Heart left ventricle (tissue), 13 donors: ENCODE measurements around the gene LMAN2.

Experiments
- CTCF ChIP-seq, 12 donors: fragments of 200-600 bp; sonication (generic) in 4 of 12; IDR thresholded peaks; one replicate each; pipeline versions ENCODE4 v1.5.0 to v1.8.0; 2018 to 2022; ENCODE audit warnings: antibody characterized with exemption in 12 of 12, mild to moderate bottlenecking in 5 of 12
- POLR2A ChIP-seq, 2 donors: fragments of 450-650 bp; IDR thresholded peaks; one replicate each; pipeline ENCODE4 v1.6.1; 2017; ENCODE audit warnings: antibody characterized with exemption in 2 of 2, mild to moderate bottlenecking in 2 of 2, moderate library complexity in 2 of 2
- donor health status: ischemic (EF 13 %, LVEDD 7.1; RV severe dilation, severe dysfunction).
- donor health status: DM: no; HTN: yes; CAD: no.
- donor health status: DM: no; HTN: no; CAD: no.
- donor health status: ischemic (EF 25% LVEDD 6.9; RV normal size, moderate dysfunction).
- donor health status: ischemic (EF 25% LVEDD 5.7; RV mildly dilated, moderate dysfunction).
- donor health status: ischemic (EF 35%, LVEDD 5.7; RV mildly dilated, moderate dysfunction).
- donor health status: nonischemic (EF 11% LVEDD 7.7; RV severe dilation, severe dysfunction).
- donor health status: DM: yes; HTN: yes; CAD: no.
- donor health status: PGD.
- donor health status: ischemic (EF 29% LVEDD 5.4; RV normal size, mild dysfunction).
- donor health status: nonischemic (EF 23%, LVEDD 6.1; RV moderate dilation, normal function).

- no peak for TF ChIP-seq CTCF (IDR thresholded peaks at IDR 0.05)
- TF ChIP-seq POLR2A (IDR thresholded peaks at IDR 0.05): no peak
Observed at GRCh38 chr5:177310332-177310731, 41.1 kb downstream of the LMAN2 start.
